Colonic mucosa (tissue), 4 donors: ENCODE results near the gene SPOCK3. TPM values are rescaled to one million over a fixed set of nuclear protein-coding genes. Genes with fewer than 3 reads are reported as not detected.

ENCODE experiments used
- DNase-seq: peaks from one replicate; pipeline ENCODE4 v3.0.0-alpha.2; 2020
- H3K27ac ChIP-seq: fragments of 200-600 bp; one replicate; pipeline ENCODE4 v1.8.0; 2021
- H3K27me3 ChIP-seq: fragments of 200-600 bp; one replicate; pipeline ENCODE4 v1.8.0; 2021
- H3K36me3 ChIP-seq: fragments of 200-600 bp; one replicate; pipeline ENCODE4 v1.8.0; 2021
- H3K4me1 ChIP-seq: fragments of 200-600 bp; one replicate; pipeline ENCODE4 v1.8.0; 2021; ENCODE audit warnings: mild to moderate bottlenecking
- H3K4me3 ChIP-seq: fragments of 200-600 bp; one replicate; pipeline ENCODE4 v1.8.0; 2021
- H3K9ac ChIP-seq, 2 donors: one replicate each; pipeline ENCODE4 v1.7.0; 2013; ENCODE audit warnings: control low read depth in 2 of 2, low read depth in 2 of 2, low read length in 2 of 2
- H3K9me3 ChIP-seq: fragments of 200-600 bp; one replicate; pipeline ENCODE4 v1.8.0; 2021
- intact Hi-C: fragments of 100-400 bp; cut with DNase I; formaldehyde crosslinking; loops from one replicate; pipeline ENCODE4 v1.14.1; 2022
- total RNA-seq, 2 donors: library from RNA; stranded (reverse); fragmentation: NEBNext Ultra II Directional in 1 of 2; extraction: Animal tissue kit (Norgen Biotek cat#: 25700) in 1 of 2; gene quantifications; one replicate each; pipeline ENCODE4 v1.2.1, GENCODE V29; 2021
- TF ChIP-seq, protein P1 (sequence below): fragments of 200-600 bp; IDR thresholded peaks from one replicate; pipeline ENCODE4 v1.8.0; 2022; ENCODE audit warnings: antibody characterized with exemption, mild to moderate bottlenecking
- donor health status: healthy.
- donor health status: DM: no; HTN: no; CAD: no.
- donor health status: DM: no; HTN: no; CAD: no.

Gene SPOCK3
- total RNA-seq, 2 donors from 2014 or later: 0.77 TPM; not detected in 1

DNA sequence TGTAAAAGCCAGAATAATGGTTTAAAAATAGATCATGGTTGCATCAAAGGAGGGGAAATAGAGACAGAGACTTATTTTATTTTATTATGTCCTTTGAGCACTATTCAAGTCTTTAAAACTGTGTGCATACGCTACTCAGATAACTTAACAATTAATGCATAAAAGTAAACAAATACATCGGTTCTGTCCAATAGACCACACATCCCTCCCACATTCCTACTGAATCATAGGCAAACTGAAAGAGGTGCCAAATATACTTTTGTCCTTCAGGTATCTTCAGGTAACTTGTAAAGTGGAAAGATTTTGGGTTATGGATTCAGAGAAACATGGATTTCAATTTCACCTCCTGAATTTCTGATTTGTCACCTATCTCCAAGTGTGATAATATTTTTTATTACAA lies 91.3 kb downstream of the SPOCK3 start:
- H3K27me3 ChIP-seq: no peaks in the 10 kb centered on the region
- no peak overlapping the region for H3K9ac ChIP-seq
- no peaks in the 10 kb centered on the region for H3K4me1 ChIP-seq
- no peak for DNase-seq
- no peak overlapping the region for H3K4me3 ChIP-seq
- H3K36me3 ChIP-seq: no peaks in the 10 kb centered on the region
- intact Hi-C loops: no loop called here
- TF ChIP-seq, protein P1, sequence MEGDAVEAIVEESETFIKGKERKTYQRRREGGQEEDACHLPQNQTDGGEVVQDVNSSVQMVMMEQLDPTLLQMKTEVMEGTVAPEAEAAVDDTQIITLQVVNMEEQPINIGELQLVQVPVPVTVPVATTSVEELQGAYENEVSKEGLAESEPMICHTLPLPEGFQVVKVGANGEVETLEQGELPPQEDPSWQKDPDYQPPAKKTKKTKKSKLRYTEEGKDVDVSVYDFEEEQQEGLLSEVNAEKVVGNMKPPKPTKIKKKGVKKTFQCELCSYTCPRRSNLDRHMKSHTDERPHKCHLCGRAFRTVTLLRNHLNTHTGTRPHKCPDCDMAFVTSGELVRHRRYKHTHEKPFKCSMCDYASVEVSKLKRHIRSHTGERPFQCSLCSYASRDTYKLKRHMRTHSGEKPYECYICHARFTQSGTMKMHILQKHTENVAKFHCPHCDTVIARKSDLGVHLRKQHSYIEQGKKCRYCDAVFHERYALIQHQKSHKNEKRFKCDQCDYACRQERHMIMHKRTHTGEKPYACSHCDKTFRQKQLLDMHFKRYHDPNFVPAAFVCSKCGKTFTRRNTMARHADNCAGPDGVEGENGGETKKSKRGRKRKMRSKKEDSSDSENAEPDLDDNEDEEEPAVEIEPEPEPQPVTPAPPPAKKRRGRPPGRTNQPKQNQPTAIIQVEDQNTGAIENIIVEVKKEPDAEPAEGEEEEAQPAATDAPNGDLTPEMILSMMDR: no peak
- H3K27ac ChIP-seq: no peak overlapping the region
- no peaks in the 10 kb centered on the region for H3K9me3 ChIP-seq

DNA sequence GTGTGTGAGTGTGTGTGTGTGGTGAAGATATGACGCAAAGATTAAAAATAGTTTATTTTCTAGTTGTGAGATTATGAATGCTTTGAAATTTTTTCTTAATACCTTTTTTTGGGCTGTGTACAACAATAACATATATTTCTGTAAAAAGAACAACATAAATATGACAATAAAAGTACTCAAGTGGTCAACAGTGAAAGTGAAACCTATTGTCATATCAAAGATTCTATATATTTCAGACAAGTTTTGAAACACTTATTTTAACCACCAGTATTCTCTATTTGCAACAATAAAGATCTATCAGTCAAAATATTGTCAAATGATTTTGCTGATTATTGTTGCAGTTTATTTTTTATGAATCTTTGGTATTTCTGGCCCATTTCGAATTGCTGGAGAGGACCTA lies 98.0 kb downstream of the SPOCK3 start:
- intact Hi-C loops: no loop called here
- DNase-seq: no peak
- Histone ChIP-seq H3K27me3 (no peaks in the 10 kb centered on the region), H3K4me1 (no peaks in the 10 kb centered on the region), H3K4me3 (no peak overlapping the region), H3K9ac (no peak overlapping the region), H3K36me3 (no peaks in the 10 kb centered on the region), H3K27ac (no peak overlapping the region), H3K9me3 (no peaks in the 10 kb centered on the region)
- TF ChIP-seq, protein P1: no peak

DNA sequence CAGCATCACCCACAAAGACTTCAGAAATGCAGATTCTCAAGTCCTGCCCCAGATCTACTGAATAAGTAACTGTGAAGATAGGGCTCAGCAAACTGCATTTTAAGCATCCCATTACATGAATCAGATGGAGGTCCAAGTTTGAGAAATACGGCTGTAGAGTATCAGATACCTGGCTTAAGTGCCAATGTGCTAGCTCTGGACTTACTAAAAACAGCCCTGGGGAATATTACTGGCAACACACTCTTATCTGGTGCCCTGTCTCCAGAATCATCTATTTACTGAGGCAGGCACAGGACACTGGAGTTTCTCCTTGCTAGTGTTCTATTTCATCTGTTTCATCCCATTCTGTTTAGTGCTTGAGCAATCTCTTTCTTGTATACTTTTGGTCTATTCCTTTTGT lies 105.1 kb downstream of the SPOCK3 start:
- H3K27me3 ChIP-seq: no peaks in the 10 kb centered on the region
- no peak overlapping the region for H3K4me3 ChIP-seq
- no peaks in the 10 kb centered on the region for H3K4me1 ChIP-seq
- no peaks in the 10 kb centered on the region for H3K9me3 ChIP-seq
- intact Hi-C loops: no loop called here
- TF ChIP-seq, protein P1: no peak
- no peak overlapping the region for H3K9ac ChIP-seq
- no peak for DNase-seq
- H3K36me3 ChIP-seq: no peaks in the 10 kb centered on the region
- no peak overlapping the region for H3K27ac ChIP-seq

DNA sequence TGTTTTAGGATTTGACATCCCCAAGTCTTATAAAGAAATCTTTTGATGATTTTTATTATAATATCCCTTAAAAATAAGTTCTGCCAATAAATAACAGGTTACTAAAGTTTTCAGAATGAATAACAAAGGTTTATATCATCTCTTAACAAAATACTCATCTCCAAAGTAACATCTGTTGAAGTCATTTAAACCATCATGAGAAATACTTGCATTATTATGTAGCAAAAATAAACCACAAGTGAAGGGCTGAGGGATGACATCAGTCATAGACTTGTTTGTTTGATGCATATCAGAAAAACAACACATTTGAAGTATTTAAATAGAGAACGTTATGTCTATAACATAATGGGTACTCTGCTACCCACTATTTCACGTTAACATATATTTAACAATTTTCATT lies 114.9 kb downstream of the SPOCK3 start:
- intact Hi-C loops: no loop called here
- Histone ChIP-seq H3K9me3 (no peaks in the 10 kb centered on the region), H3K4me3 (no peak overlapping the region), H3K9ac (no peak overlapping the region), H3K4me1 (no peaks in the 10 kb centered on the region), H3K36me3 (no peaks in the 10 kb centered on the region), H3K27ac (no peak overlapping the region), H3K27me3 (no peaks in the 10 kb centered on the region)
- no peak for DNase-seq
- TF ChIP-seq, protein P1: no peak

DNA sequence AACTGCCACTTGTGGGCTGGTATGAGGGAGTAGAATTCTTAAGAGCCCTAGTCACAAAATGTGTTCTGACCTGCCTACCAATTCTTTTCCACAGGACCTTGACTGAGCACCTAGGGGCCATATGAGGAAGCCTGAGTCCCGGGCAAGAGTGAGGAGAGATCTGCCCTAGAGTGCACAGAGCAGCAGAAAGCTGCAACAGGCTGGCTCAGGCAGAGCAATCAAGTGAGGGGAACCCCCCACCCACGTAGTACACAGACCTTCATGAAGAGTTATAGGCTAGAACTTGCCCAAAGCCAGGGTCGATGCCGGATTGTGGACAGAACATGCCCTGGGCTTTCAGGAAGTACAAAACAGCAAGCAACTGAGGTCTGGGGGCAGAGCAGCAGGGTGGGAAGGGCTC lies 117.0 kb downstream of the SPOCK3 start:
- intact Hi-C loops: no loop called here
- no peak overlapping the region for H3K9ac ChIP-seq
- H3K9me3 ChIP-seq: no peaks in the 10 kb centered on the region
- no peaks in the 10 kb centered on the region for H3K27me3 ChIP-seq
- H3K27ac ChIP-seq: no peak overlapping the region
- H3K4me3 ChIP-seq: no peak overlapping the region
- H3K4me1 ChIP-seq: no peaks in the 10 kb centered on the region
- no peaks in the 10 kb centered on the region for H3K36me3 ChIP-seq
- TF ChIP-seq, protein P1: no peak
- no peak for DNase-seq
